B cell (primary cell): ENCODE measurements around the gene BACH2. TPM values are rescaled to one million over a fixed set of nuclear protein-coding genes. Genes with fewer than 3 reads are reported as not detected.

Source experiments
- ATAC-seq: fragments of 200-7000 bp; cut with Tn5 transposase; one replicate; pipeline ENCODE4 v1.10.0; 2021; ENCODE audit warnings: low read depth, mild to moderate bottlenecking, moderate number of reproducible peaks, moderate library complexity
- CTCF ChIA-PET: fragments of 350-600 bp; sonication (Branson Sonifier 250); formaldehyde crosslinking; loops from one replicate; lab custom pipeline; 2021; ENCODE audit warnings: antibody characterized with exemption, inconsistent platforms; lab: Charles Lee
- POLR2A ChIA-PET: fragments of 350-600 bp; sonication (Branson Sonifier 250); formaldehyde crosslinking; loops from one replicate; lab custom pipeline; 2021; ENCODE audit warnings: antibody characterized with exemption; lab: Charles Lee
- DNase-seq: peaks from one replicate; pipeline ENCODE4 v3.0.0; 2013
- H2AFZ ChIP-seq: 2 replicates; pipeline ENCODE4 v1.6.1; 2012; ENCODE audit warnings: mild to moderate bottlenecking, low read depth, low read length; ENCODE audit not compliant: insufficient read depth, poor library complexity, severe bottlenecking
- H3K27ac ChIP-seq, 2 donors: 1 replicate in 1 of 2; 2 replicates in 1 of 2; pipeline ENCODE4 v1.5.1; 2012 to 2013; ENCODE audit warnings: low read length in 2 of 2, mild to moderate bottlenecking in 2 of 2, moderate library complexity in 1 of 2
- H3K27me3 ChIP-seq, 4 experiments: fragments of 200-600 bp in 1 of 4; sonication (generic) in 1 of 4; replicated peaks in 1 of 4; 1 replicate in 2 of 4; 2 replicates in 2 of 4; pipeline versions ENCODE4 v1.6.1 to v1.7.0; 2013 to 2016; ENCODE audit warnings: low read length in 3 of 4, mild to moderate bottlenecking in 2 of 4, mixed read lengths in 1 of 4, moderate library complexity in 1 of 4; ENCODE audit not compliant: insufficient read depth in 4 of 4, control insufficient read depth in 3 of 4; ENCODE audit errors: control extremely low read depth in 1 of 4
- H3K36me3 ChIP-seq, 2 experiments: replicated peaks in 1 of 2; 1 replicate in 1 of 2; 2 replicates in 1 of 2; pipeline versions ENCODE4 v1.6.1 to v1.7.1; 2013; ENCODE audit warnings: low read length in 1 of 2; ENCODE audit not compliant: insufficient read depth in 2 of 2, control insufficient read depth in 1 of 2; ENCODE audit errors: control extremely low read depth in 1 of 2, extremely low read depth in 1 of 2
- H3K4me1 ChIP-seq, 2 donors: fragments of 200-600 bp in 1 of 2; sonication (generic) in 1 of 2; 1 replicate in 1 of 2; 2 replicates in 1 of 2; pipeline versions ENCODE4 v1.5.1 to v1.6.1; 2013 to 2017; ENCODE audit warnings: low read length in 2 of 2; ENCODE audit not compliant: control insufficient read depth in 2 of 2, insufficient read depth in 2 of 2
- H3K4me2 ChIP-seq: replicated peaks from 2 replicates; pipeline ENCODE3; 2012; ENCODE audit warnings: mild to moderate bottlenecking, low read depth, low read length; ENCODE audit not compliant: poor library complexity, severe bottlenecking
- H3K4me3 ChIP-seq, 5 experiments: fragments of 200-600 bp in 1 of 5; sonication (generic) in 1 of 5; 1 replicate in 3 of 5; 2 replicates in 2 of 5; pipeline versions ENCODE4 v1.5.1 to v1.7.0; 2011 to 2016; ENCODE audit warnings: low read length in 4 of 5, mild to moderate bottlenecking in 4 of 5, low read depth in 2 of 5, control low read depth in 1 of 5, moderate library complexity in 1 of 5; ENCODE audit not compliant: insufficient read depth in 1 of 5; ENCODE audit errors: control extremely low read depth in 1 of 5, extremely low read depth in 1 of 5
- H3K79me2 ChIP-seq: fragments of 200-600 bp; sonication (generic); one replicate; pipeline ENCODE4 v1.6.0; 2016; ENCODE audit warnings: low read length; ENCODE audit not compliant: control insufficient read depth, insufficient read depth
- H3K9ac ChIP-seq: fragments of 200-600 bp; sonication (generic); 2 replicates; pipeline ENCODE4 v1.6.1; 2017; ENCODE audit warnings: mild to moderate bottlenecking, low read length, moderate library complexity
- H3K9me3 ChIP-seq, 3 donors: one replicate each; pipeline versions ENCODE4 v1.6.1 to v1.7.1; 2013; ENCODE audit warnings: low read length in 2 of 3; ENCODE audit not compliant: control insufficient read depth in 2 of 3, insufficient read depth in 1 of 3; ENCODE audit errors: control extremely low read depth in 1 of 3
- H4K20me1 ChIP-seq: 2 replicates; pipeline ENCODE4 v1.6.0; 2012; ENCODE audit warnings: mild to moderate bottlenecking, low read length; ENCODE audit not compliant: insufficient read depth, control insufficient read depth, poor library complexity, severe bottlenecking
- H3K27ac Mint-ChIP-seq: one replicate; pipeline ENCODE4 v1.8.0; 2021; ENCODE audit warnings: mixed read lengths
- H3K27me3 Mint-ChIP-seq: one replicate; pipeline ENCODE4 v1.8.0; 2021; ENCODE audit warnings: mixed read lengths
- H3K4me1 Mint-ChIP-seq: one replicate; pipeline ENCODE4 v1.8.0; 2021; ENCODE audit warnings: mixed read lengths
- H3K4me3 Mint-ChIP-seq: one replicate; pipeline ENCODE4 v1.8.0; 2021; ENCODE audit warnings: mixed read lengths
- H3K9me3 Mint-ChIP-seq: one replicate; pipeline ENCODE4 v1.8.0; 2022; ENCODE audit warnings: mixed read lengths; ENCODE audit not compliant: insufficient read depth
- CTCF ChIP-seq: fragments of 200-600 bp; IDR thresholded peaks from one replicate; pipeline ENCODE4 v1.8.0; 2022; ENCODE audit warnings: antibody characterized with exemption, mild to moderate bottlenecking
- EZH2 ChIP-seq: IDR thresholded peaks from 2 replicates; pipeline ENCODE4 v1.6.1; 2012; ENCODE audit warnings: borderline replicate concordance, low read depth, mild to moderate bottlenecking, moderate library complexity, low read length; ENCODE audit not compliant: insufficient read depth, poor library complexity, severe bottlenecking
- WGBS: methylation state at CpG from one replicate; pipeline ENCODE4 v1.1.5; 2013; ENCODE audit warnings: missing lambda C conversion rate; ENCODE audit not compliant: insufficient coverage; 5-methylcytosine and 5-hydroxymethylcytosine counted together
- intact Hi-C: fragments of 100-400 bp; cut with micrococcal nuclease; formaldehyde crosslinking; loops from one replicate; pipeline ENCODE4 v1.10.0; 2022
- polyA plus RNA-seq: library from polyadenylated mRNA; depleted of rRNA; stranded (reverse); fragments of >200 nt; gene quantifications from 2 replicates; pipeline ENCODE4 v1.2.3, GENCODE V29; 2012
- total RNA-seq, 2 donors: library from RNA; stranded (reverse); fragments of 120-200 nt in 1 of 2; gene quantifications; 1 replicate in 1 of 2; 2 replicates in 1 of 2; pipeline versions ENCODE4 v1.2.3 to v1.2.4, GENCODE V29; 2013 to 2022

BACH2 gene
- total and polyA plus RNA-seq, 2 donors (not counting 1 experiment from before 2014, with no cell fraction given): 41.1 to 235 TPM

GRCh38 chr6:89921691-89922090, 375.0 kb downstream of the BACH2 start:
- CTCF ChIA-PET: no interaction called here
- intact Hi-C loops: no loop called here

GRCh38 chr6:89921197-89921596, 375.4 kb downstream of the BACH2 start:
- ChIA-PET CTCF (interaction anchor here (1.3 kb wide), 1 partner anchor 558 kb away, joined by 3 read pairs; no protein-coding TSS in a partner anchor), POLR2A (no interaction called here)
- ATAC-seq (no peak), DNase-seq (no peak)
- peaks cover 6% of the 10 kb centered on the region for H4K20me1 ChIP-seq
- no peak overlapping the region for H3K4me2 ChIP-seq
- Mint-ChIP-seq H3K4me1 (peaks cover 2% of the 10 kb centered on the region), H3K27me3 (no peaks in the 10 kb centered on the region), H3K4me3 (no peak overlapping the region), H3K27ac (no peak overlapping the region), H3K9me3 (peaks cover 9% of the 10 kb centered on the region)
- no peak overlapping the region for H3K4me3 ChIP-seq
- H3K36me3 ChIP-seq: no peaks in the 10 kb centered on the region
- intact Hi-C loops: no loop called here
- H2AFZ ChIP-seq: no peak overlapping the region
- 80% methylated on average over 6 of the region's 6 CpGs for WGBS
- H3K4me1 ChIP-seq: no peaks in the 10 kb centered on the region
- H3K27me3 ChIP-seq: no peaks in the 10 kb centered on the region
- TF ChIP-seq CTCF (no peak), EZH2 (no peak)
- no peak overlapping the region for H3K27ac ChIP-seq
- H3K9me3 ChIP-seq: peaks cover under 1 to 13% (median 9%) of the 10 kb centered on the region in 3 donors
- no peak overlapping the region for H3K9ac ChIP-seq
- H3K79me2 ChIP-seq: no peaks in the 10 kb centered on the region

More at GRCh38 chr6:89921691-89922090, 375.0 kb downstream of the BACH2 start:
- no peaks in the 10 kb centered on the region for H3K79me2 ChIP-seq
- no peak for ATAC-seq
- no peaks in the 10 kb centered on the region for H3K27me3 ChIP-seq
- no peaks in the 10 kb centered on the region for H3K36me3 ChIP-seq
- no peak overlapping the region for H2AFZ ChIP-seq
- no peak overlapping the region for H3K27ac Mint-ChIP-seq
- peaks cover 9% of the 10 kb centered on the region for H4K20me1 ChIP-seq
- WGBS: 96% methylated on average over 9 of the region's 10 CpGs
- H3K4me1 ChIP-seq: no peaks in the 10 kb centered on the region
- no peak overlapping the region for H3K9ac ChIP-seq
- H3K4me3 Mint-ChIP-seq: no peak overlapping the region
- TF ChIP-seq CTCF: no peak
- no peak for TF ChIP-seq EZH2
- H3K4me1 Mint-ChIP-seq: peaks cover 2% of the 10 kb centered on the region
- DNase-seq: no peak
- H3K9me3 ChIP-seq: peaks cover 0 to 13% (median 7%) of the 10 kb centered on the region in 3 donors
- H3K4me3 ChIP-seq: no peak overlapping the region
- POLR2A ChIA-PET: no interaction called here
- no peak overlapping the region for H3K27ac ChIP-seq
- peaks cover 7% of the 10 kb centered on the region for H3K9me3 Mint-ChIP-seq
- no peaks in the 10 kb centered on the region for H3K27me3 Mint-ChIP-seq
- H3K4me2 ChIP-seq: no peak overlapping the region
